H1 (cell line): ENCODE data around the gene ZNF521. TPM values are rescaled to one million over a fixed set of nuclear protein-coding genes. Genes with fewer than 3 reads are reported as not detected.

Experiments used
- CTCF ChIA-PET: fragments of 300-600 bp; sonication (Branson Sonifier 250); formaldehyde crosslinking; loops from one replicate; lab custom pipeline; 2021; ENCODE audit not compliant: partially characterized antibody; lab: Charles Lee
- POLR2A ChIA-PET: fragments of 300-600 bp; sonication (Branson Sonifier 250); formaldehyde crosslinking; loops from one replicate; lab custom pipeline; 2021; ENCODE audit warnings: inconsistent platforms; ENCODE audit not compliant: partially characterized antibody; lab: Charles Lee
- DNase-seq, 2 experiments: peaks; one replicate each; pipeline versions ENCODE4 v3.0.0 to v3.0.0-alpha.2; 2010 to 2022; ENCODE audit warnings: low spot score in 2 of 2, low read depth in 1 of 2, mixed read lengths in 1 of 2
- FAIRE-seq: peaks from 2 replicates; lab custom pipeline; 2011; peaks lifted over from hg19 to GRCh38; lab: Jason Lieb, UNC
- H2AFZ ChIP-seq: 2 replicates; pipeline ENCODE4 v1.8.1; 2012; ENCODE audit warnings: low read length, inconsistent platforms
- H2AK5ac ChIP-seq: 2 replicates; pipeline ENCODE4 v1.6.1; 2013; ENCODE audit warnings: low read depth, low read length
- H2BK120ac ChIP-seq: replicated peaks from 2 replicates; pipeline ENCODE3; 2013; ENCODE audit warnings: low read depth, low read length, inconsistent platforms
- H2BK12ac ChIP-seq: 2 replicates; pipeline ENCODE4 v1.6.1; 2013; ENCODE audit warnings: low read depth, low read length
- H2BK15ac ChIP-seq: 2 replicates; pipeline ENCODE4 v1.6.1; 2013; ENCODE audit warnings: low read length
- H2BK20ac ChIP-seq: 2 replicates; pipeline ENCODE4 v1.6.1; 2013; ENCODE audit warnings: low read length
- H2BK5ac ChIP-seq: 2 replicates; pipeline ENCODE4 v1.6.1; 2013; ENCODE audit warnings: low read depth, low read length
- H3K14ac ChIP-seq: 2 replicates; pipeline ENCODE4 v1.6.1; 2013; ENCODE audit warnings: inconsistent platforms; ENCODE audit not compliant: insufficient read length
- H3K18ac ChIP-seq: 2 replicates; pipeline ENCODE4 v1.6.1; 2013; ENCODE audit warnings: low read length; ENCODE audit errors: extremely low read depth
- H3K23ac ChIP-seq: 2 replicates; pipeline ENCODE4 v1.6.1; 2013; ENCODE audit warnings: inconsistent platforms; ENCODE audit not compliant: insufficient read length
- H3K23me2 ChIP-seq: 2 replicates; pipeline ENCODE4 v1.6.1; 2013; ENCODE audit warnings: low read depth, low read length
- H3K27ac ChIP-seq: 2 replicates; pipeline ENCODE4 v1.6.1; 2011; ENCODE audit warnings: low read depth, low read length, inconsistent platforms
- H3K27me3 ChIP-seq, 4 experiments: replicated peaks in 1 of 4; 1 replicate in 1 of 4; 2 replicates in 3 of 4; pipeline versions ENCODE4 v1.6.1 to v1.8.1; 2011 to 2013; ENCODE audit warnings: low read length in 3 of 4, mild to moderate bottlenecking in 3 of 4, inconsistent platforms in 2 of 4, mixed read lengths in 2 of 4, moderate library complexity in 1 of 4; ENCODE audit not compliant: control insufficient read depth in 3 of 4, insufficient read depth in 3 of 4; ENCODE audit errors: extremely low read depth in 1 of 4
- H3K36me3 ChIP-seq, 4 experiments: 2 replicates each; pipeline versions ENCODE4 v1.6.1 to v1.8.1; 2011 to 2013; ENCODE audit warnings: mild to moderate bottlenecking in 4 of 4, low read length in 3 of 4, moderate library complexity in 2 of 4, control low read depth in 1 of 4, inconsistent platforms in 1 of 4; ENCODE audit not compliant: insufficient read depth in 4 of 4, control insufficient read depth in 2 of 4
- H3K4ac ChIP-seq: replicated peaks from 2 replicates; pipeline ENCODE3; 2013; ENCODE audit warnings: low read length, low read depth, mixed read lengths, inconsistent platforms; ENCODE audit not compliant: insufficient read length
- H3K4me1 ChIP-seq, 4 experiments: replicated peaks in 1 of 4; 1 replicate in 1 of 4; 2 replicates in 3 of 4; pipeline versions ENCODE4 v1.6.1 to v1.8.1; 2011 to 2013; ENCODE audit warnings: low read length in 3 of 4, inconsistent platforms in 2 of 4, mixed read lengths in 1 of 4; ENCODE audit not compliant: insufficient read depth in 4 of 4, control insufficient read depth in 3 of 4
- H3K4me2 ChIP-seq, 2 experiments: 2 replicates each; pipeline versions ENCODE4 v1.6.1 to v1.8.1; 2011 to 2013; ENCODE audit warnings: low read depth in 2 of 2, low read length in 2 of 2, control low read depth in 1 of 2, inconsistent platforms in 1 of 2, mild to moderate bottlenecking in 1 of 2; ENCODE audit not compliant: insufficient read depth in 1 of 2
- H3K4me3 ChIP-seq, 4 experiments: fragments of 200-600, 300-600 bp in 1 of 4; sonication (generic), shearing (Covaris generic), sonication (Bioruptor Twin) in 1 of 4; 2 replicates each; pipeline versions ENCODE4 v1.5.1 to v1.8.1; 2011 to 2016; ENCODE audit warnings: low read length in 4 of 4, low read depth in 3 of 4, control low read depth in 2 of 4, inconsistent platforms in 2 of 4, mild to moderate bottlenecking in 2 of 4, mixed read lengths in 1 of 4, moderate library complexity in 1 of 4; ENCODE audit not compliant: insufficient read depth in 2 of 4; ENCODE audit errors: extremely low read depth in 1 of 4
- H3K56ac ChIP-seq: replicated peaks from 2 replicates; pipeline ENCODE3; 2013; ENCODE audit warnings: low read depth, mild to moderate bottlenecking, mixed read lengths, low read length, inconsistent platforms; ENCODE audit not compliant: insufficient read length
- H3K79me1 ChIP-seq: 2 replicates; pipeline ENCODE4 v1.6.1; 2013; ENCODE audit warnings: low read depth, low read length, control low read depth
- H3K79me2 ChIP-seq, 2 experiments: 2 replicates each; pipeline versions ENCODE4 v1.6.1 to v1.8.1; 2012 to 2013; ENCODE audit warnings: low read length in 2 of 2, mild to moderate bottlenecking in 2 of 2, inconsistent platforms in 1 of 2; ENCODE audit not compliant: insufficient read depth in 2 of 2, control insufficient read depth in 1 of 2
- H3K9ac ChIP-seq, 4 experiments: replicated peaks in 1 of 4; 1 replicate in 1 of 4; 2 replicates in 3 of 4; pipeline versions ENCODE4 v1.6.1 to v1.8.1; 2011 to 2013; ENCODE audit warnings: low read depth in 3 of 4, low read length in 3 of 4, control low read depth in 2 of 4, mild to moderate bottlenecking in 2 of 4, moderate library complexity in 2 of 4, inconsistent platforms in 1 of 4; ENCODE audit errors: extremely low read depth in 1 of 4
- H3K9me3 ChIP-seq, 2 experiments: 2 replicates each; pipeline versions ENCODE4 v1.6.1 to v1.8.1; 2012 to 2013; ENCODE audit warnings: mild to moderate bottlenecking in 2 of 2, moderate library complexity in 2 of 2, control low read depth in 1 of 2, inconsistent platforms in 1 of 2, low read depth in 1 of 2, low read length in 1 of 2, mixed read lengths in 1 of 2; ENCODE audit not compliant: insufficient read depth in 2 of 2
- H4K20me1 ChIP-seq, 2 experiments: replicated peaks in 1 of 2; 2 replicates each; pipeline versions ENCODE3 to v1.8.1; 2011 to 2013; ENCODE audit warnings: inconsistent platforms in 2 of 2, low read length in 2 of 2, mild to moderate bottlenecking in 1 of 2; ENCODE audit not compliant: insufficient read depth in 2 of 2, control insufficient read depth in 1 of 2
- H4K5ac ChIP-seq: 2 replicates; pipeline ENCODE4 v1.6.1; 2013; ENCODE audit warnings: low read length, low read depth, mixed read lengths, inconsistent platforms; ENCODE audit not compliant: insufficient read length
- H4K8ac ChIP-seq: 2 replicates; pipeline ENCODE4 v1.8.0; 2013; ENCODE audit warnings: mild to moderate bottlenecking, moderate library complexity, low read length, inconsistent platforms; ENCODE audit not compliant: insufficient read depth; ENCODE audit errors: extremely low read depth
- H4K91ac ChIP-seq: replicated peaks from 2 replicates; pipeline ENCODE3; 2013; ENCODE audit warnings: low read length, mixed read lengths, inconsistent platforms; ENCODE audit not compliant: insufficient read length
- CBX5 ChIP-seq: fragments of 300-800, 300-1000 bp; sonication (generic); IDR thresholded peaks from 2 replicates; pipeline ENCODE4 v1.7.1; 2016; ENCODE audit warnings: antibody characterized with exemption, low read length, low read depth
- MAFK ChIP-seq: IDR thresholded peaks from 2 replicates; pipeline ENCODE4 v1.6.1; 2012; ENCODE audit warnings: low read depth, mild to moderate bottlenecking, improper control_type of control experiment, low read length
- NANOG ChIP-seq: IDR thresholded peaks from 2 replicates; pipeline ENCODE4 v1.6.1; 2011; ENCODE audit warnings: low read length, low read depth, mild to moderate bottlenecking, inconsistent platforms; ENCODE audit not compliant: insufficient read depth, poor library complexity, severe bottlenecking
- PHF8 ChIP-seq: fragments of 200-600 bp; sonication (generic); conservative IDR thresholded peaks from 2 replicates; pipeline ENCODE4 v1.7.1; 2012; ENCODE audit warnings: low read depth, mild to moderate bottlenecking, inconsistent platforms, low read length, moderate library complexity
- RAD21 ChIP-seq, 2 experiments: IDR thresholded peaks in 1 of 2; conservative IDR thresholded peaks in 1 of 2; 2 replicates each; pipeline ENCODE4 v1.6.1; 2011; ENCODE audit warnings: low read depth in 2 of 2, low read length in 2 of 2, improper control_type of control experiment in 1 of 2, inconsistent platforms in 1 of 2, mild to moderate bottlenecking in 1 of 2, moderate library complexity in 1 of 2
- SP1 ChIP-seq: IDR thresholded peaks from 2 replicates; pipeline ENCODE4 v1.6.1; 2011; ENCODE audit warnings: low read depth, low read length
- TCF12 ChIP-seq: IDR thresholded peaks from 2 replicates; pipeline ENCODE4 v1.6.1; 2011; ENCODE audit warnings: low read depth, mild to moderate bottlenecking, low read length
- WGBS, 2 experiments: shearing (Covaris generic) in 1 of 2; methylation state at CpG; one replicate each; pipeline versions ENCODE4 v1.1.6 to v1.1.7; 2013 to 2015; ENCODE audit warnings: low lambda C conversion rate in 2 of 2, mixed read lengths in 2 of 2, inconsistent platforms in 1 of 2, low coverage in 1 of 2, missing lambda C conversion rate in 1 of 2; ENCODE audit not compliant: insufficient replicate concordance in 2 of 2, insufficient coverage in 1 of 2, insufficient read length in 1 of 2; ENCODE audit errors: extremely low coverage in 1 of 2, missing lambda C conversion rate in 1 of 2; 5-methylcytosine and 5-hydroxymethylcytosine counted together
- polyA plus RNA-seq, 7 experiments: library from polyadenylated mRNA; depleted of rRNA in 3 of 7; stranded (reverse) in 5 of 7; unstranded in 2 of 7; fragments of >200 nt in 5 of 7; fragments of 200-250 nt in 2 of 7; gene quantifications; 1 replicate in 5 of 7; 2 replicates in 1 of 7; 4 replicates in 1 of 7; pipeline versions ENCODE4 v1.2.1 to v1.2.3, GENCODE V29; 2011 to 2013; ENCODE audit warnings: missing spikeins in 2 of 7, mixed read lengths in 2 of 7
- total RNA-seq: library from RNA; stranded (reverse); fragmentation: NEBNext Ultra II Directional; extraction: Animal tissue kit (Norgen Biotek cat#: 25700); gene quantifications from 2 replicates; pipeline ENCODE4 v1.2.1, GENCODE V29; 2021

ZNF521 gene
- total and polyA plus RNA-seq, 2 of the 8 experiments (the other 6 are each of a cell fraction or from before 2014, with no cell fraction given), result 9.5 to 15.8 TPM

DNA sequence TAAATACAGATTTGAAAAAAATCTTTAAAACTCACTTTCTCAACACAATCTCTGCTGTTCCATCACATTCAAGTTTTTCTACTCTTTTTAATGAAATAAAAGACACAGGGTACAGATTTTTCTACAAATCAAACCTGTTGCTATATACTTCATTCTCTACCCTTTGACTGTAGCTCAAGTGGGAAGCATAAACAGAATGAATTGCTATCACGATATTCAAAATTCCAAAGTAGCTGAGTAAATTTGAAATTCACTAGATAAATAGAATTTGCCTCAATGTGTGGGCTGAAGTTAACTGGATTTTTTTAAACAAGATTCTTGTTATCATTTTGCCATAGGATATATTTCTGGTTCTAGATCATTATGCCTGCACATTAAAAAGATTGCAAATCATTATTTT lies 185.9 kb downstream of the ZNF521 start:
- Histone ChIP-seq H2BK15ac (no peak overlapping the region), H3K23me2 (no peaks in the 10 kb centered on the region), H3K4me3 (no peak overlapping the region), H3K18ac (no peak overlapping the region), H2AK5ac (no peak overlapping the region), H3K9me3 (no peaks in the 10 kb centered on the region), H3K27me3 (no peaks in the 10 kb centered on the region), H3K14ac (no peak overlapping the region), H3K36me3 (no peaks in the 10 kb centered on the region), H2BK120ac (no peak overlapping the region), H3K4me1 (peaks cover 0 to 9% (median 4%) of the 10 kb centered on the region in 4 experiments; a peak in 2 of 7 replicates), H3K23ac (no peak overlapping the region), H2BK12ac (no peak overlapping the region), H4K91ac (no peak overlapping the region), H3K9ac (no peak overlapping the region), H3K4me2 (no peak overlapping the region), H2BK5ac (no peak overlapping the region), H2AFZ (no peak overlapping the region), H3K27ac (no peak overlapping the region), H3K79me2 (no peaks in the 10 kb centered on the region), H3K56ac (no peak overlapping the region), H3K4ac (no peak overlapping the region), H4K5ac (no peak overlapping the region), H4K8ac (no peak overlapping the region), H3K79me1 (no peaks in the 10 kb centered on the region), H4K20me1 (no peaks in the 10 kb centered on the region), H2BK20ac (no peak overlapping the region)
- 94% methylated on average over 1 of the region's 1 CpG; no CpG with 5 or more reads in 1 of the 2 experiments for WGBS, 2 experiments
- POLR2A ChIA-PET, result no interaction called here
- FAIRE-seq (no peak), DNase-seq (no peak)
- CTCF ChIA-PET, result no interaction called here
- TF ChIP-seq SP1 (no peak), NANOG (no peak), TCF12 (no peak), MAFK (no peak), PHF8 (no peak), CBX5 (no peak), RAD21 (IDR thresholded peaks at IDR 0.05 in 1 of 2, conservative IDR thresholded peaks at IDR 0.05 in 1 of 2; ENCODE audit: low read depth in 2 of 2, low read length in 2 of 2) (no peak)
